Central memory CD8-positive, alpha-beta T cell (primary cell): ENCODE data around the gene MRPL34.
A peak's percentile ranks its signal among the peaks of the same experiment; 100 is the strongest.

Source experiments
- ATAC-seq: fragments of 150-1000 bp; cut with Tn5 transposase; replicated peaks from 2 replicates; pipeline ENCODE4 v1.10.0; 2022; ENCODE audit warnings: mild to moderate bottlenecking, moderate FRiP score, moderate number of reproducible peaks; ENCODE audit not compliant: poor library complexity, severe bottlenecking; ENCODE audit errors: extremely low read depth
- DNase-seq, 2 donors: peaks; one replicate each; pipeline ENCODE4 v3.0.0; 2021; ENCODE audit warnings: low spot score in 2 of 2
- H3K27ac Mint-ChIP-seq: one replicate; pipeline ENCODE4 v1.8.0; 2022; ENCODE audit warnings: low read depth, mild to moderate bottlenecking, moderate library complexity, mixed read lengths
- H3K27me3 Mint-ChIP-seq: one replicate; pipeline ENCODE4 v1.8.0; 2022; ENCODE audit warnings: mixed read lengths
- H3K36me3 Mint-ChIP-seq: one replicate; pipeline ENCODE4 v1.8.0; 2022; ENCODE audit warnings: mild to moderate bottlenecking, moderate library complexity, mixed read lengths; ENCODE audit not compliant: insufficient read depth
- H3K4me1 Mint-ChIP-seq: one replicate; pipeline ENCODE4 v1.8.0; 2022; ENCODE audit warnings: mixed read lengths
- H3K4me3 Mint-ChIP-seq: one replicate; pipeline ENCODE4 v1.8.0; 2022; ENCODE audit warnings: mild to moderate bottlenecking, moderate library complexity, mixed read lengths
- H3K9me3 Mint-ChIP-seq: one replicate; pipeline ENCODE4 v1.8.0; 2022; ENCODE audit warnings: mixed read lengths

Gene MRPL34

DNA sequence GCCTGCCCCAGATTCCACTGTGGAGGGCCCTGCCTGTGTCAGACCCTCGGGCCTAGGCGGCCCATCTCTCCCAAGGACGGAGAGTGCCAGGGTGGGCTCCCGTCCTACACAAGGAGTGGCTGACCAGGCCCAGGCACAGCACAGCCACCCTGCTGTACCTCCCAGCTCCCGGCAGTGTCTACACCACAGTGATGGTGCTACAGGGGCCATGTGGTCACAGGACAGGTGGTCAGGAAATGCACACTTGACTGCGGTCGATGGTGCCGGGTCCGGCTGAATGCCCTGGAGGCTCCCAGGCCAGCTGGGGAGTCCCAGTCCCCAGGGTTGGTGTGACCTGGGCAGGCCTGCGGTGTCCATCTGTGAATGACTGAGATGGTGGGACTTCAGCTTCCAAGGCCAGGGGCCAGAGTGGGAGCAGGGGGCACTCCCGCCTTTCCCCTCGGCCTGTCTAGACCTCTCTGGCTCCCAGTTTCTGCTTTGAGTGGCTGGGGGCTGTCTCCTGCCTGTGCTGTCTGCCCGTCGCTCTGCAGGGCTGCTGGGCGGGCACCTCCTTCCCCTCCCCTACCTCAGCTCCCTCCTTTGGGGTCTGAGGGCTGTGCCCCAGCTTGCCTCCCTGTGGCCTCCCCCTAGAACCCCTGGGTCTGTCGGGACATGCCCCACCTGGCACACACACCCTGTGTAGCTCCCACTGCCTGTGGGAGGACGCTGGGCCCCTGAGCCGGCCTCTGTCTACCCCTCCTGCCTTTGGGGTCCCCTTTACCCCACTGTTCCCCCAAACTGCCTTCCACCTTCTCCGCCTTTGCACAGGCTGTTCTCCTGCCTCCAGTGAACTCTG is 16.2 kb downstream of the MRPL34 start:
- Mint-ChIP-seq H3K36me3 (peaks cover 25% of the 10 kb centered on the region), H3K27me3 (no peaks in the 10 kb centered on the region), H3K27ac (no peak overlapping the region), H3K4me1 (peaks cover 7% of the 10 kb centered on the region), H3K9me3 (no peaks in the 10 kb centered on the region), H3K4me3 (peak overlapping the region; percentile 35)
- no peak for DNase-seq
- no peak for ATAC-seq

- DNase-seq (no peak), ATAC-seq (no peak)
- Mint-ChIP-seq H3K27me3 (no peaks in the 10 kb centered on the region), H3K9me3 (no peaks in the 10 kb centered on the region), H3K27ac (peak overlapping the region; percentile 64), H3K4me1 (peaks cover 7% of the 10 kb centered on the region), H3K36me3 (peaks cover 21% of the 10 kb centered on the region), H3K4me3 (no peak overlapping the region)
These were observed 17.2 kb downstream of the MRPL34 start for GRCh38 chr19:17322854-17323253.

DNA sequence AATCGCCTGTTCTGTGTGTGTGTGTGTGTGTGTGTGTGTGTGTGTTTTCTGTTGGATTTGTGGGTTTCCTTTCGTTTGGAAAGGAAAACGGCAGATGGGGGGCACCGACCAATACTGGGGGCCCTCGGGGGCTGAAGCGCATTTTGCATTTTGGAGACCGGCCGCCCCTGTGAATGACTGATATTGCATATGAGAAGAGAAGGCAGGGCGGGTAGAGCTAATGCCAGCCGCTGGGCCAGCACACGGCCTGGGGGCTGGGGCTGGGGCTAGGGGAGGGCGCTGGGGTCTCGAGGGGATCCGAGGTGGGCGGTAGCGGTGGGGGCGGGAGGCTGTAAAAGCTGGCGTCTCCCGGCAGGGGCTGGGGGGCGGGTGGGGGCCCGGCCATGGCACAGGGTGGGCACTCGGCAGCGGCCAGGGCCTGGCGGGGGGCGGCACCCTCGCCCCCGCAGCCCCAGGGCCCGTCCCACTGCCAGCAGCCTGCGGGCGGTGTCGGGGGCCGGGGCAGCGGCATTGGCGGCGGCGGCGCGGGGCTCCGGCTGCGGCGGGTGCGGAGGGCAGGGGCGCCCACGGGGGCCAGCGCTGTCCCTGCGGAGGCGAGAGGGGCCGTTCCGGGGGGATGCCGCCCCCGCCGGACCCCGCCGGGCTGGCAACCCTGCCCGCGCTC is 17.8 kb downstream of the MRPL34 start:
- H3K4me3 Mint-ChIP-seq: no peak overlapping the region
- peaks cover 7% of the 10 kb centered on the region for H3K4me1 Mint-ChIP-seq
- ATAC-seq: no peak
- no peak for DNase-seq
- no peaks in the 10 kb centered on the region for H3K27me3 Mint-ChIP-seq
- H3K9me3 Mint-ChIP-seq: no peaks in the 10 kb centered on the region
- peak overlapping the region; percentile 64 for H3K27ac Mint-ChIP-seq
- H3K36me3 Mint-ChIP-seq: peaks cover 20% of the 10 kb centered on the region

DNA sequence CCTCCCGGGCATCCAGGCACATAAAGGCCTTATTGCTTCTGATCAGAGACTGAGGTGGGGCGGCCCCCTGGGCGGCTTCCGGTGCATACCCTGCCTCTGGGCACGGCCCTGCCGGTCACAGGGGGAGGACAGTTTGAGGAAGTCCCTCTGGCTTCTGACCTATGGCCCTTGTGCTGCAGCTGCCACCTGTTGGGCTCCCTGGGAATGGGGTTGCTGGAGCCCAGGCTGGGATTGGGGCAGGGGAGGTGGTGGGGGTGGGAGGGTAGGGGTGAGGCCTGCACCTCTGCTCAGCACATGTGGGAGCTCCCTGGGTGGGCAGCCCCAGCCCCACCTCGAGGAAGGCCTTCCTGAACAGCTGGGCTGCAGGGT is 18.3 kb downstream of the MRPL34 start:
- Mint-ChIP-seq H3K9me3 (no peaks in the 10 kb centered on the region), H3K36me3 (peaks cover 20% of the 10 kb centered on the region), H3K4me3 (no peak overlapping the region), H3K27me3 (no peaks in the 10 kb centered on the region), H3K27ac (no peak overlapping the region), H3K4me1 (peaks cover 7% of the 10 kb centered on the region)
- ATAC-seq: no peak
- no peak for DNase-seq

- no peak for ATAC-seq
- H3K4me1 Mint-ChIP-seq: peaks cover 12% of the 10 kb centered on the region
These were observed 18.9 kb downstream of the MRPL34 start for GRCh38 chr19:17324357-17325114.

GRCh38 chr19:17325133-17325532 is 19.5 kb downstream of the MRPL34 start:
- Mint-ChIP-seq H3K4me1 (peaks cover 12% of the 10 kb centered on the region), H3K4me3 (no peak overlapping the region), H3K36me3 (peaks cover 10% of the 10 kb centered on the region), H3K27me3 (no peaks in the 10 kb centered on the region), H3K9me3 (no peaks in the 10 kb centered on the region), H3K27ac (no peak overlapping the region)
- ATAC-seq (no peak), DNase-seq (no peak)

More at GRCh38 chr19:17324357-17325114, 18.9 kb downstream of the MRPL34 start:
- Mint-ChIP-seq H3K36me3 (peaks cover 15% of the 10 kb centered on the region), H3K9me3 (no peaks in the 10 kb centered on the region), H3K27me3 (no peaks in the 10 kb centered on the region), H3K4me3 (no peak overlapping the region), H3K27ac (no peak overlapping the region)
- DNase-seq: no peak

GRCh38 chr19:17325881-17326594 is 20.4 kb downstream of the MRPL34 start:
- no peak for ATAC-seq
- Mint-ChIP-seq H3K4me1 (peaks cover 12% of the 10 kb centered on the region), H3K9me3 (no peaks in the 10 kb centered on the region), H3K36me3 (peaks cover 2% of the 10 kb centered on the region), H3K27me3 (no peaks in the 10 kb centered on the region), H3K4me3 (no peak overlapping the region), H3K27ac (no peak overlapping the region)
- DNase-seq: no peak

DNA sequence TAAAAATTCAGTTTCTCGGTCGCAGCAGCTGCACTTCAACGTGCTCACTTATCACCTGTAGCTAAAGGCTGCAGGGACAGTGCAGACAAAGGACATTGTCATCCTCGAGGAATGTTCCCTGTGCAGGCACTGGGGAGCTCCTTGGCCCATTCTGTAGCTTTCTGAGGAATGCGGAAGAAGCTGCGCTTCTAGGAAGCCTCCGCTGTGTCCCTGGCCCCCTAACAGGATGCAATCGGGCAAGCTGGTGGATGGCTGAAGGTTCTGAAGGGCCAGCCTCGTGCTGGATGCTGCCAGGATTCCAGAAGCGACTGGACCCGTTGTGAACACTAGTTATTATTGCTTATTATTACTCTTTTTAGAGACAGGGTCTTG is 20.9 kb downstream of the MRPL34 start:
- Mint-ChIP-seq H3K36me3 (peaks cover 2% of the 10 kb centered on the region), H3K9me3 (no peaks in the 10 kb centered on the region), H3K27ac (no peak overlapping the region), H3K27me3 (no peaks in the 10 kb centered on the region), H3K4me1 (peaks cover 12% of the 10 kb centered on the region), H3K4me3 (peak overlapping the region; percentile 36)
- no peak for ATAC-seq
- no peak for DNase-seq

DNA sequence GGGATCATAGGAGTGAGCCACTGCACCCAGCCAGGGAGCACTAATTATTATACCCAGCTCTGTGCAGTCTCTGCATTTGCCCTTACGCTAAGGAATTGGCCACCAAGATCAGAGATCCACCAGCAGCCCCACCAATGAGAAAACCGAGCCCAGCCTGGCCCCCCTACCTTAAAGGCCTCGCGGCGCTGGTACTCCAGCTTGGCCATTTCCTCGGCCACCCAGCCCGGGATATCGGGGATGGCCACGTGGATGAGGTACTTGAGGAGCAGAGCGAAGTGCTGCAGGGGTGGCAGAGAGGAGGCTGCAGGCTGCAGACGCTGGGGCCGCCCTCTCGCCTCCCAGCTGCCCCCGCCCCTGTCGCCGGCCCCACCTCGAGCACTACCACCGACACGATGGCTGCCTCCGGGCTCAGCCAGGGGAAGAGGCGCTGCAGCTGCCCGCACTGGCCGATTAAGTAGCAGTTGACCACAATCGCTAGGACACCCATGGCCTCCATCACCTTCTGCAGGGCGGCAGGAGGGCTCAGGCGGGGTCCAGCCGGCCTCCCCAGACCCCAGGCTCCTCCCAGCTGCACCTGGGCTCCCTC is 21.5 kb downstream of the MRPL34 start:
- Mint-ChIP-seq H3K27ac (no peak overlapping the region), H3K4me1 (peaks cover 12% of the 10 kb centered on the region), H3K9me3 (no peaks in the 10 kb centered on the region), H3K4me3 (peak overlapping the region; percentile 36), H3K36me3 (peaks cover 2% of the 10 kb centered on the region), H3K27me3 (no peaks in the 10 kb centered on the region)
- no peak for ATAC-seq
- DNase-seq: no peak

DNA sequence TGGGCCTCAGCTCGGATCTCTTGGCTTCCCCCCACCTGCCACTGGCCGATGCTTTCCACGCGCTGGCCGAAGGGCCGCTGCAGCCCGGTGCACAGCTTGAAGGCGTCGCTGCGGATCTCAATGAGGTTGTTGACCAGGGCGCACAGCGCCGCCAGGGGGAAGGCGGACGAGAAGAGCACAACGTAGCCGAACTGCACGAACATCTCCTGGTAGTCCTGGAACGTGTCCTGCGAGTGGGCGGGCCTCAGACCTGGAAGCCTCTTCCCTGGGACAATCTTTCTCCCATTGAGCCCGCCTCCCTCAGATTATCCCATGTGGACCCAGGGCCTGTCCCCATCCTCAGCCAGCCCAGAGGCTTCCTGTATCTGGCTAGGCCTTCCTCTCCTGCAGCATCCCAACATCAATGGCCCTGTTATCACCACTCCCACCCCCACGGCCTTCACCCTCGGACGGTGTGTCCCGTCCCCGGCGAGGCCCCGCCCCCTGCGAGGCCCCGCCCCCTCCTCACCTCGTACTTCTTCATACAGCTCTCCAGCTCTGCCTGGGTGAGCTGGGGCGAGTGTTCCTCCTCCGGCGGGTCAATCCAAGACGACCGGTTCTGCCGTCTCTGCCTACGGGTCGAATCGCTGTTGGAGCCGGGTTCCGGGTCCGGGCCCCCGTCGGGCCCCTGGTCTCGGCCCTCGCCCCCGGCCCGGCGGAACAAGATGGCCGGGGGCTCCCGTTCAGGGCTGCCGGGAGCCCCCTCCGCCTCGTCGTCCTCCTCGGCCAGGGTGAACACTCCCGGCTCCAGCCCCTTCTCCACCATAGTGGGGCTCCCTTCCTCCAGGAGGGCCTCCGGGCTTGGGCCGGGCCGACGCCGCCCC is 22.2 kb downstream of the MRPL34 start:
- Mint-ChIP-seq H3K36me3 (peaks cover 2% of the 10 kb centered on the region), H3K4me3 (peak overlapping the region; percentile 68), H3K9me3 (no peaks in the 10 kb centered on the region), H3K4me1 (peaks cover 7% of the 10 kb centered on the region), H3K27ac (peak overlapping the region; percentile 79), H3K27me3 (no peaks in the 10 kb centered on the region)
- DNase-seq (no peak), ATAC-seq (peak; percentile 68)

- Mint-ChIP-seq H3K27ac (peak overlapping the region; percentile 79), H3K27me3 (no peaks in the 10 kb centered on the region), H3K36me3 (peaks cover 2% of the 10 kb centered on the region), H3K9me3 (no peaks in the 10 kb centered on the region), H3K4me1 (peaks cover 14% of the 10 kb centered on the region), H3K4me3 (peak overlapping the region; percentile 68)
- DNase-seq (no peak), ATAC-seq (peak; percentile 34)
These were observed 23.1 kb downstream of the MRPL34 start for GRCh38 chr19:17328517-17329365.
